ENCODE results near the gene NTSR1. TPM values are rescaled to one million over a fixed set of nuclear protein-coding genes. Genes with fewer than 3 reads are reported as not detected.

NTSR1 gene
- total and polyA plus RNA-seq, 4 donors, result 0.02 to 3.7 (median 0.76) TPM

GRCh38 chr20:62716198-62716940 is 7.7 kb downstream of the NTSR1 start:
- TF ChIP-seq CTCF (IDR thresholded peaks at IDR 0.05; ENCODE audit: control extremely low read depth, extremely low read depth), result no peak
- ATAC-seq (ENCODE audit: insufficient read depth, low FRiP score) (no peak), DNase-seq (no peak)
- Histone ChIP-seq H3K36me3 (ENCODE audit: control insufficient read depth in 4 of 4, insufficient read depth in 4 of 4, low read length in 4 of 4) (no peaks in the 10 kb centered on the region), H3K27ac (ENCODE audit: low read depth in 1 of 2, low read length in 1 of 2) (no peak overlapping the region), H3K4me1 (ENCODE audit: control insufficient read depth in 5 of 5, insufficient read depth in 5 of 5, low read length in 5 of 5) (no peaks in the 10 kb centered on the region), H3K4me3 (no peak overlapping the region), H3K9me3 (ENCODE audit: control insufficient read depth in 4 of 4, insufficient read depth in 3 of 4, low read length in 3 of 4) (peaks cover 0 to 6% (median 0%) of the 10 kb centered on the region in 4 donors), H3K27me3 (ENCODE audit: control insufficient read depth in 3 of 3, insufficient read depth in 3 of 3, low read length in 2 of 3) (peaks cover 0 to 19% (median 9%) of the 10 kb centered on the region in 3 donors), H3K9ac (ENCODE audit: insufficient read depth in 1 of 2, low read length in 2 of 2) (no peak overlapping the region)
- WGBS, 2 donors, result 63 to 77% methylated on average over 30 of the region's 30 CpGs

- H3K27me3 ChIP-seq (ENCODE audit: control insufficient read depth in 3 of 3, insufficient read depth in 3 of 3, low read length in 2 of 3), result peaks cover 0 to 19% (median 9%) of the 10 kb centered on the region in 3 donors
- DNase-seq, result no peak
- no peak for ATAC-seq (ENCODE audit: insufficient read depth, low FRiP score)
Measured at GRCh38 chr20:62716941-62717310, 8.3 kb downstream of the NTSR1 start.

GRCh38 chr20:62717933-62718332 is 9.3 kb downstream of the NTSR1 start:
- Histone ChIP-seq H3K4me1 (ENCODE audit: control insufficient read depth in 5 of 5, insufficient read depth in 5 of 5, low read length in 5 of 5) (no peaks in the 10 kb centered on the region), H3K4me3 (no peak overlapping the region), H3K36me3 (ENCODE audit: control insufficient read depth in 4 of 4, insufficient read depth in 4 of 4, low read length in 4 of 4) (no peaks in the 10 kb centered on the region), H3K9me3 (ENCODE audit: control insufficient read depth in 4 of 4, insufficient read depth in 3 of 4, low read length in 3 of 4) (peaks cover 0 to 11% (median 0%) of the 10 kb centered on the region in 4 donors), H3K9ac (ENCODE audit: insufficient read depth in 1 of 2, low read length in 2 of 2) (no peak overlapping the region), H3K27ac (ENCODE audit: low read depth in 1 of 2, low read length in 1 of 2) (no peak overlapping the region), H3K27me3 (ENCODE audit: control insufficient read depth in 3 of 3, insufficient read depth in 3 of 3, low read length in 2 of 3) (peaks cover 0 to 16% (median 16%) of the 10 kb centered on the region in 3 donors)
- ATAC-seq (ENCODE audit: insufficient read depth, low FRiP score), result no peak
- no peak for TF ChIP-seq CTCF (IDR thresholded peaks at IDR 0.05; ENCODE audit: control extremely low read depth, extremely low read depth)
- WGBS, 2 donors, result 60 to 77% methylated on average over 18 of the region's 18 CpGs
- no peak for DNase-seq

More at GRCh38 chr20:62716941-62717310, 8.3 kb downstream of the NTSR1 start:
- no peaks in the 10 kb centered on the region for H3K4me1 ChIP-seq (ENCODE audit: control insufficient read depth in 5 of 5, insufficient read depth in 5 of 5, low read length in 5 of 5)
- H3K9ac ChIP-seq (ENCODE audit: insufficient read depth in 1 of 2, low read length in 2 of 2), result no peak overlapping the region
- no peak for TF ChIP-seq CTCF (IDR thresholded peaks at IDR 0.05; ENCODE audit: control extremely low read depth, extremely low read depth)
- H3K9me3 ChIP-seq (ENCODE audit: control insufficient read depth in 4 of 4, insufficient read depth in 3 of 4, low read length in 3 of 4), result peaks cover 0 to 8% (median 0%) of the 10 kb centered on the region in 4 donors
- H3K27ac ChIP-seq (ENCODE audit: low read depth in 1 of 2, low read length in 1 of 2), result no peak overlapping the region
- no peaks in the 10 kb centered on the region for H3K36me3 ChIP-seq (ENCODE audit: control insufficient read depth in 4 of 4, insufficient read depth in 4 of 4, low read length in 4 of 4)
- WGBS, 2 donors, result 89 to 93% methylated on average over 11 of the region's 11 CpGs
- H3K4me3 ChIP-seq, result no peak overlapping the region
